C4-2B (cell line): ENCODE data around the gene ACAN.

Experiments used
- ZFX ChIP-seq: fragments of 450-650 bp; IDR thresholded peaks from 2 replicates; pipeline ENCODE4 v1.6.1; 2017
- TF ChIP-seq, protein P1 (sequence below): fragments of 450-650 bp; conservative IDR thresholded peaks from 2 replicates; pipeline ENCODE4 v1.5.1; 2017; ENCODE audit warnings: mild to moderate bottlenecking

DNA sequence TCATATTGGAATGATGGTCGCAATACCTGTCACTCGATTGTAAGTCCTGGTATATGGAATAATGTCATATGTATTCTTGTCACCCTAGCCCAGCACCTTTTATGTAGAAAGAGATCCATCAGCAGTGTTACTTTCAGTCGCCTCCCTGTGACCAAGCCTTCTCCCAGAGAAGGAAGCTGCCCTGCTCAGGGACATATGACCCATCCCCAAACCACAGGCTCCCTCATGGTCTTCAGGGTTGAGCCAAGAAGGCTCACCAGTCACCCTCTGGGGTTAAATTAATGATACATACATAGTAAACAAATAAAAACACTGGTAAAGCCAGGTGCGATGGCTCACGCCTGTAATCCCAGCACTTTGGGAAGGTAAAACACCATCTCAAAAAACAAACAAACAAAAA is 114.5 kb downstream of the ACAN start:
- no peak for TF ChIP-seq ZFX
- TF ChIP-seq, protein P1, sequence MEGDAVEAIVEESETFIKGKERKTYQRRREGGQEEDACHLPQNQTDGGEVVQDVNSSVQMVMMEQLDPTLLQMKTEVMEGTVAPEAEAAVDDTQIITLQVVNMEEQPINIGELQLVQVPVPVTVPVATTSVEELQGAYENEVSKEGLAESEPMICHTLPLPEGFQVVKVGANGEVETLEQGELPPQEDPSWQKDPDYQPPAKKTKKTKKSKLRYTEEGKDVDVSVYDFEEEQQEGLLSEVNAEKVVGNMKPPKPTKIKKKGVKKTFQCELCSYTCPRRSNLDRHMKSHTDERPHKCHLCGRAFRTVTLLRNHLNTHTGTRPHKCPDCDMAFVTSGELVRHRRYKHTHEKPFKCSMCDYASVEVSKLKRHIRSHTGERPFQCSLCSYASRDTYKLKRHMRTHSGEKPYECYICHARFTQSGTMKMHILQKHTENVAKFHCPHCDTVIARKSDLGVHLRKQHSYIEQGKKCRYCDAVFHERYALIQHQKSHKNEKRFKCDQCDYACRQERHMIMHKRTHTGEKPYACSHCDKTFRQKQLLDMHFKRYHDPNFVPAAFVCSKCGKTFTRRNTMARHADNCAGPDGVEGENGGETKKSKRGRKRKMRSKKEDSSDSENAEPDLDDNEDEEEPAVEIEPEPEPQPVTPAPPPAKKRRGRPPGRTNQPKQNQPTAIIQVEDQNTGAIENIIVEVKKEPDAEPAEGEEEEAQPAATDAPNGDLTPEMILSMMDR, result no peak
